Glutamatergic neuron (in vitro differentiated cells): ENCODE data around the gene CUL7. TPM values are rescaled to one million over a fixed set of nuclear protein-coding genes. Genes with fewer than 3 reads are reported as not detected.
A peak's percentile ranks its signal among the peaks of the same experiment; 100 is the strongest.
"Not testable (repeated sequence)": the region's sequence is repeated elsewhere in the genome, so short reads cannot be mapped to it uniquely, and the experiment has no call there.

Source experiments
- DNase-seq: peaks from one replicate; pipeline ENCODE4 v3.0.0; 2022
- H3K27ac Mint-ChIP-seq: one replicate; pipeline ENCODE4 v1.8.0; 2020; ENCODE audit warnings: mild to moderate bottlenecking, mixed read lengths, inconsistent platforms; ENCODE audit not compliant: unreplicated experiment
- H3K27me3 Mint-ChIP-seq: one replicate; pipeline ENCODE4 v1.8.0; 2020; ENCODE audit warnings: mild to moderate bottlenecking, moderate library complexity, mixed read lengths, inconsistent platforms; ENCODE audit not compliant: unreplicated experiment
- H3K36me3 Mint-ChIP-seq: one replicate; pipeline ENCODE4 v1.8.0; 2020; ENCODE audit warnings: mild to moderate bottlenecking, mixed read lengths, inconsistent platforms; ENCODE audit not compliant: unreplicated experiment
- H3K4me1 Mint-ChIP-seq: one replicate; pipeline ENCODE4 v1.8.0; 2020; ENCODE audit warnings: mild to moderate bottlenecking, low read depth, mixed read lengths, inconsistent platforms; ENCODE audit not compliant: unreplicated experiment
- H3K4me3 Mint-ChIP-seq: one replicate; pipeline ENCODE4 v1.8.0; 2020; ENCODE audit warnings: mild to moderate bottlenecking, mixed read lengths, inconsistent platforms; ENCODE audit not compliant: unreplicated experiment
- H3K9me3 Mint-ChIP-seq: one replicate; pipeline ENCODE4 v1.8.0; 2020; ENCODE audit warnings: mild to moderate bottlenecking, moderate library complexity, mixed read lengths, inconsistent platforms; ENCODE audit not compliant: unreplicated experiment
- total RNA-seq: library from RNA; stranded (reverse); fragmentation: NEBNext Ultra II Directional; extraction: Animal tissue kit (Norgen Biotek cat#: 25700); gene quantifications from one replicate; pipeline ENCODE4 v1.2.1, GENCODE V29; 2021; ENCODE audit not compliant: unreplicated experiment
- TF ChIP-seq, protein P1 (sequence below): fragments of 200-600 bp; sonication (generic); IDR thresholded peaks from one replicate; pipeline ENCODE4 v1.5.0; 2021; ENCODE audit not compliant: partially characterized antibody, unreplicated experiment

Gene CUL7
- total RNA-seq, 1 donor from 2014 or later = 43.3 TPM

DNA sequence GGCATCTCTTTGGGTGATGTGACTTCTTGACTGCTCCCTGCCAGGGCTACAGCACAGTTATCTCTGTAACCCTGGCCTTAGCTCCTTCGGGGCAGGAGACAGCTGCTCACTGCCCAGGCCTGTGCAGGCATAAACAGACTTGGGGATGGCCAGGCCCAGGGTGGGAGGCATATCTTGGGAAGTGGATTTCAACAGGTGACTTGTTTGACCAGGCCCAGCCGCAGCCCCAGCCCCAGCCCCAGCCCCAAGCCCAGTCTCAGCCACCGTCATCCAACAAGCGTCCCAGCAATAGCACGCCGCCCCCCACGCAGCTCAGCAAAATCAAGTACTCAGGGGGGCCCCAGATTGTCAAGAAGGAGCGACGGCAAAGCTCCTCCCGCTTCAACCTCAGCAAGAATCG is 47.4 kb downstream of the CUL7 start:
- TF ChIP-seq, protein P1, sequence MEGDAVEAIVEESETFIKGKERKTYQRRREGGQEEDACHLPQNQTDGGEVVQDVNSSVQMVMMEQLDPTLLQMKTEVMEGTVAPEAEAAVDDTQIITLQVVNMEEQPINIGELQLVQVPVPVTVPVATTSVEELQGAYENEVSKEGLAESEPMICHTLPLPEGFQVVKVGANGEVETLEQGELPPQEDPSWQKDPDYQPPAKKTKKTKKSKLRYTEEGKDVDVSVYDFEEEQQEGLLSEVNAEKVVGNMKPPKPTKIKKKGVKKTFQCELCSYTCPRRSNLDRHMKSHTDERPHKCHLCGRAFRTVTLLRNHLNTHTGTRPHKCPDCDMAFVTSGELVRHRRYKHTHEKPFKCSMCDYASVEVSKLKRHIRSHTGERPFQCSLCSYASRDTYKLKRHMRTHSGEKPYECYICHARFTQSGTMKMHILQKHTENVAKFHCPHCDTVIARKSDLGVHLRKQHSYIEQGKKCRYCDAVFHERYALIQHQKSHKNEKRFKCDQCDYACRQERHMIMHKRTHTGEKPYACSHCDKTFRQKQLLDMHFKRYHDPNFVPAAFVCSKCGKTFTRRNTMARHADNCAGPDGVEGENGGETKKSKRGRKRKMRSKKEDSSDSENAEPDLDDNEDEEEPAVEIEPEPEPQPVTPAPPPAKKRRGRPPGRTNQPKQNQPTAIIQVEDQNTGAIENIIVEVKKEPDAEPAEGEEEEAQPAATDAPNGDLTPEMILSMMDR = no peak
- H3K27ac Mint-ChIP-seq = no peak overlapping the region
- peaks cover 2% of the 10 kb centered on the region for H3K27me3 Mint-ChIP-seq
- no peak for DNase-seq
- H3K9me3 Mint-ChIP-seq = no peaks in the 10 kb centered on the region
- no peaks in the 10 kb centered on the region for H3K36me3 Mint-ChIP-seq
- H3K4me1 Mint-ChIP-seq = no peaks in the 10 kb centered on the region
- H3K4me3 Mint-ChIP-seq = no peak overlapping the region

DNA sequence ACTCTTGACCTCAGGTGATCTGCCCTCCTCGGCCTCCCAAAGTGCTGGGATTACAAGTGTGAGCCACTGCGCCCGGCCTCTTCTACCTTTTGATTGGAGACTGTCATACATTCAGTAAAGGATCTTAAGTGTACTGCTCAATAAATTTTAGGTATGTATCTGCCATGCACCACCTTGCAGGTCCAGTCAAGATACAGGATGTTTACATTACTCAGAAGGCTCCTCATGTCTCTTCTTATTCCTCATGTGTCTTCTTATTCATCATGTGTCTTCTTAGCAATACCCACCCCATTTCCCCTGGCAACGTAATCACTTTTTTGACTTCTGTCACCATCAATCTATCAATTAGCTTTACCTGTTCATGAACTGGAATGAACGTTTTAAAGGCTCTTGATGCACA is 47.8 kb downstream of the CUL7 start:
- DNase-seq = no peak
- Mint-ChIP-seq H3K27me3 (peaks cover 2% of the 10 kb centered on the region), H3K9me3 (no peaks in the 10 kb centered on the region), H3K27ac (peak overlapping the region; percentile 6), H3K4me1 (no peaks in the 10 kb centered on the region), H3K4me3 (no peak overlapping the region), H3K36me3 (no peaks in the 10 kb centered on the region)
- TF ChIP-seq, protein P1 = no peak

DNA sequence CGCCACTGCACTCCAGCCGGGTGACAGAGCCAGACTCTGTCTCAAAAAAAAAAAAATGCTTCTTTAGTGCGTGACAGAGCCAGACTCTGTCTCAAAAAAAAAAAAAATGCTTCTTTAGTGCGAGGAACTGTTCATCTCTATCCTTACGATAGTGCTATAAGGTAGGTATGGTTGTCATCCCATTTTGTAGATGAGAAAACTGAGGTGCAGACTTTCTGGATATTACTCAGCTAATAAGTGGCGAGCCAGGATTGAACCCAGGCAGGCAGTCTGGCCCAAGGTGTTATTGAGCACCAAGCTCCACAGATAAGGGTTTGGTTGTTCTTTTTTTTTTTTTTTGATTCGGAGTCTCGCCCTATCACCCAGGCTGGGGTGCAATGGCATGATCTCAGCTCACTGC is 51.8 kb downstream of the CUL7 start:
- no peaks in the 10 kb centered on the region for H3K9me3 Mint-ChIP-seq
- no peaks in the 10 kb centered on the region for H3K36me3 Mint-ChIP-seq

DNA sequence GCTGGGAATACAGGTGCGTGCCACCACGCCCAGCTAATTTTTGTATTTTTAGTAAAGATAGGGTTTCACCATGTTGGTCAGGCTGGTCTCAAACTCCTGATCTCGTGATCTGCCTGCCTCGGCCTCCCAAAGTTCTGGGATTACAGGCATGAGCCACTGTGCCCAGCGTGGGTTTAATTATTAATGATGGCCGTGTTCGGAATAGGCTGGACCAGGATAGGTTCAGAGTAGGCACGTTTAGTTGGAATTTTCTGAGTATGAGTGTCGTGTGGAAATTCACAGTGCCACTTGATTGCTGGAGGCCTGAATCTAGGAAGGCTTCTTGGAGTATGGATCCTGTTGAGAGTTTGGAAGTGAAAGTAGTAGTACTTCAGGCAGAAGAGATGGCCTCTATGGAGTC is 55.4 kb downstream of the CUL7 start:
- not testable (repeated sequence) for H3K4me1 Mint-ChIP-seq, H3K4me3 Mint-ChIP-seq, H3K36me3 Mint-ChIP-seq, H3K9me3 Mint-ChIP-seq, H3K27me3 Mint-ChIP-seq, H3K27ac Mint-ChIP-seq, DNase-seq

More for the DNA sequence above, 51.8 kb downstream of the CUL7 start:
- TF ChIP-seq, protein P1 = no peak
- no peak for DNase-seq
- Mint-ChIP-seq H3K27me3 (no peaks in the 10 kb centered on the region), H3K4me3 (no peak overlapping the region), H3K4me1 (no peaks in the 10 kb centered on the region), H3K27ac (no peak overlapping the region)

DNA sequence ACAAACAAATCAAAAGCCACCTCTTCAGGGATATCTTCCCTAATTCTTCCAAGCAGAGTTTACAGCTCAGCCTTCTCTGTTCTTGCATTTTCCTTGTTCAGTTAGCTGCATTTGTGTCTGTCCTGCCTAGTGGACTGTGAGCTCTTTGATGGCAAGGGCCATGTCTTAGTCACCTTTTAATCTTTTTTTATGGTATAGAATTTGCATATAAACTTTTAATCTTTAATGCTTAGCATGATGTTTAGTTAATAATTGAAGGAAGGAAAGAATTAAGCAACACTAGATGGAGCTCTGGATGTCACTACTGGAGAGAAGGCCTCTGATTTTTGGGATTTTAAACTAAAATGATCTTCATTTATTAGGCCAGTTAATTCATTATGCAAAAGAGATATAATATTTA is 57.1 kb downstream of the CUL7 start:
- Mint-ChIP-seq H3K27me3 (no peaks in the 10 kb centered on the region), H3K9me3 (peaks cover 2% of the 10 kb centered on the region), H3K36me3 (no peaks in the 10 kb centered on the region), H3K4me3 (no peak overlapping the region), H3K4me1 (no peaks in the 10 kb centered on the region), H3K27ac (no peak overlapping the region)
- TF ChIP-seq, protein P1 = no peak
- DNase-seq = no peak

DNA sequence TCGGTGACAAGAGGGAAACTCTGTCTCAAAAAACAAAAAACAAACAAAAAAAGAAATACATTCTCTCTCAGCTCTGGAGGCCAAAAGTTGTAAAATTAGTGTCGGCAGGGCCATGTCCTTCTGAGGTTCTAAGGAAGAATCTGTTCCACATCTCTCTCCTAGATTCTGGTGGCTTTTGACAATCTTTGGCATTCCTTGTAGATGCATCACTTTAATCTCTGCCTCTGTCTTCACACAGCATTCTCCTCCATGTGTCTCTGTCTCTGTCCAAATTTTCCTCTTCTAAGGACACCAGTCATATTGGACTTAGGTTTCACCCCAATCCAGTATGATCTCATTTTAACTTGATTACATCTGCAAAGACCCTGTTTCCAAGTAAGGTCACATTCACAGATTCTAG is 60.2 kb downstream of the CUL7 start:
- H3K27me3 Mint-ChIP-seq = no peaks in the 10 kb centered on the region
- H3K36me3 Mint-ChIP-seq = no peaks in the 10 kb centered on the region
- no peaks in the 10 kb centered on the region for H3K4me1 Mint-ChIP-seq
- TF ChIP-seq, protein P1 = no peak
- H3K9me3 Mint-ChIP-seq = peaks cover 2% of the 10 kb centered on the region
- H3K27ac Mint-ChIP-seq = no peak overlapping the region
- DNase-seq = no peak
- H3K4me3 Mint-ChIP-seq = no peak overlapping the region
